KBM-7 (cell line): ENCODE measurements around the gene COPE.

Experiments
- DNase-seq: peaks from one replicate; pipeline ENCODE4 v3.0.0-alpha.2; 2015
- in situ Hi-C: fragments of 300-500 bp; cut with MboI; formaldehyde crosslinking; loops from 2 replicates; pipeline ENCODE4 v1.14.3; 2020; ENCODE audit warnings: low sequenced_read_pairs, low pct_unique_long_range_greater_than_20kb, mixed read lengths

The COPE gene

DNA sequence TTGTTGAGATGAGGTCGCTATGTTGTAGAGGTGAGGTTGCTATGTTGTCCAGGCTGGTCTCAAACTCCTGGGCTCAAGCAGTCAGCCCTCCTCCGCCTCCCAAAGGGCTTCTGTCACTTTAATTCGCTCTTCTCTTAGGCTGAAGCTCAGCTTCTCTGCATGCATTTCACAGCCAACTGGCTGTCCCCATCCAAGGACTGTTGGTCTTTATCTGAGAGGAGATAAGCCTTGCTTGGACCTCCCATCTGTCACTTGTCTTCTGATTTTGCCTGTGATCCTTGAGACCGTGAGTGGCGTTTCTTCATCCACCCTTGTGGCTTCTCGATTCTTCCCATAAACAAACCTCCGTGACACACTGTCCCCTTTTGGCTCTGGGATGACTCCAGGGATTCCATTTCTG lies 47.6 kb downstream of the COPE start:
- in situ Hi-C loops, result loop anchor here (25.0 kb wide), 1 partner anchor 409 kb away; no protein-coding TSS in a partner anchor
- DNase-seq, result no peak

GRCh38 chr19:18870531-18871172 lies 48.5 kb downstream of the COPE start:
- in situ Hi-C loops, result loop anchor here (25.0 kb wide), 1 partner anchor 408 kb away; no protein-coding TSS in a partner anchor
- no peak for DNase-seq

DNA sequence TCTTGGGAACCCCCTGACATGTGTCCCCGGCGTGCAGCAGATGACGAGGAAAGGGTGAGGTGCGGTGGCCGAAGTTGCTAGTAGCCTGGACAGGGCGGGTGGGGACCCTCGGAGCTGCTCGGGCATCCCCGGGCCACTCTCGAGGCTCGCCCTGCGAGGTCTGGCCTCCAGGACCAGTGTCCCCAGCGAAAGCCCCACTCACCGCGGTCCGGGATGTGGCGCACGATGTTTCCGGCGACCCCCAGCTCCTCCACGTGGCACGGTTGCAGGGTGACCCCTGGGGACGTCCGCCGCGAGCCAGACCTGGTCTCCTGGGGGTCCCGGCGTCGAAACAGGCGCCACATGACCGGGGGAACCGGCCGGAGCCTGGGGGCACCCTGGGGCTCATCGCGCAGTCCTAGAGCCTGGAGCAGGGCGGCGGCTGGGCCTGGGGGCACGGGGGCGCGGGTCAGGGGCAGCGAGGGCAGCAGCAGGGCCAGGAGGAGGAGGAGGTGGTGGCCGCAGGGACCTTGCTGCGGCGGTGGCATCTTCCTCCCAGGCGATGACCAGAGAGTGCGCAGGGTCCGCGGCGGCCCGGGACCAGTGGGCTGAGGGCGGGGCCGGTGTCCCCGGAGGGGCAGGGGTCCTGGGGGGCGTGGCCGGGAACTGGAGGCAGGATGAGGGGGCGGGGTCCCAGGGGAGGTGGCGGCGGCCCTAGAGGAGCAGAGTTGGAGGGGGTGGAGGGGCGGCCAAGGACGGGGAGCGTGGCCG lies 49.2 kb downstream of the COPE start:
- in situ Hi-C loops, result loop anchor here (25.0 kb wide), 1 partner anchor 408 kb away; no protein-coding TSS in a partner anchor
- DNase-seq, result no peak

DNA sequence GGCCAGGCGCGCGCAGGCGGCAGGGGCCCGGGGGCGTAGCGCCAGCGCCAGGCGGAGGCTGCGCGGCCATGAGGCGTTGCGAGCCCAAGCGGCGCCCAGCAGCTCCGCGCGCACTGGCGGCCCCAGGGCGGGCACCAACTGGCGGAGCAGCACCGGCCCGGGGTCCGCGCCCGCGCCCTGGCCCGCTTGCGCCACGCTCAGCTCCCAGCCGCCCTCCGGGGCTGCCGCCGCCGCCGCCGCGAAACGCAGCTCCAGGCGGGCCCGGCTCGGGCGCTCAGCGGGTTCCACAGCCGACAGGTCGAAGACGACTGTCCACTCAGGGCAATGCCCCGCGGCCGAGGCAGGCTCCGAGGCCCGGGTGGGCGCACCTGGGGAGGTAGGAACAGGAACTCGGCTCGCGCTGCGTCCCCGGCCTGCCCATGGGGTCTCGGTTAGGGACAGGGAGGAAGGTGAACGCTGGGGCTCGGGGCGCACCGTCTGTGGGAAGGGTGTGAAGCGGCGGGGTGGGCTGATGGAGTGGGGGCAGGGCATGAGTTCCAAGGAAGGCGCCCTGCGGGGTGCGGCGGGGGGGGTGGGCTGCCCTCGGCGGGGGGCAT lies 50.1 kb downstream of the COPE start:
- in situ Hi-C loops, result loop anchor here (25.0 kb wide), 1 partner anchor 407 kb away; no protein-coding TSS in a partner anchor
- no peak for DNase-seq

- in situ Hi-C loops, result loop anchor here (25.0 kb wide), 1 partner anchor 406 kb away; no protein-coding TSS in a partner anchor
- DNase-seq, result no peak
Measured at GRCh38 chr19:18868380-18869022, 50.7 kb downstream of the COPE start.

DNA sequence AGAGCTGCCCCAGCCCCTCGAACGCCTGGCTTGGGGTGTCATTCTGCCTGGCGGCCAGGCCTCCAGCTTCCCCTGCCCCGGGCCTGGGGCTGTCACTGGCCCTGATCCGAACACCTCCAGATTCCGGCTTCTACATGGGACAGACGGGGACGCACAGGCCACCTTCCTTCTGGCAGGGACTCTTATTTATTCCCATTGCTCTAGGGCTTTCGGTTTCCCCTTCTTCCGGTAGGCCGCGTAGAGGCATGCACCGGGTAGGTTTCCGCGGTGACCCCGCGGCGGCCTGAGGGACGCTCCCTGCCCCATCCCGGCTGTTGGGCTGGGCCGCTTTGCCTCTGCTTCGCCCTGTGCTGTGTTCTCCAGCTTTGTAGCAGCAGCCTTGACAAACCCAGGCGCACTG lies 51.4 kb downstream of the COPE start:
- no peak for DNase-seq
- in situ Hi-C loops, result loop anchor here (25.0 kb wide), 1 partner anchor 405 kb away; no protein-coding TSS in a partner anchor

DNA sequence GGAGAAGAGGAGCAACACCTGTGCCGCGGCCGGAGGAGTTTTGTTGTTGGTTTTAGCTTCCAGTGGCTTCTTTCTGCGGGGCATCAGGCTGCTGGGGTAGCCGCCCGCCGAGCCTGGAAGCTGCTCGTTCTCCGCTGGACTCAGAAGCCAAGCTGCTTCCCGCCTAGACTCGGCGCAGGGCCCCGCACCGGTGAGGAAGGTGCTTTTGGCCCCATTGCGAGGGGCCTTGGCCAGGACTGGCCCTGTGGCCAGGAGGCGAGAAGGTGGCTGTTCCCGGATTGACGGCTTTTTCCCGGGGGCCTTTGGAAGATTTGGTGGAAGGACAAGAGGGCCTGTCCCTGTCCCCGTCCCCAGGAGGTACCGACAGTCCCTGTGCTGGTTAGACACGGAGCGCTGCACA lies 52.0 kb downstream of the COPE start:
- no peak for DNase-seq
- in situ Hi-C loops, result loop anchor here (25.0 kb wide), 1 partner anchor 405 kb away; no protein-coding TSS in a partner anchor

GRCh38 chr19:18866800-18867123 lies 52.4 kb downstream of the COPE start:
- no peak for DNase-seq
- in situ Hi-C loops, result loop anchor here (25.0 kb wide), 1 partner anchor 404 kb away; no protein-coding TSS in a partner anchor

GRCh38 chr19:18865973-18866799 lies 53.0 kb downstream of the COPE start:
- in situ Hi-C loops, result loop anchor here (25.0 kb wide), 1 partner anchor 404 kb away; no protein-coding TSS in a partner anchor
- peak; percentile 78 for DNase-seq

- no peak for DNase-seq
- in situ Hi-C loops, result loop anchor here (25.0 kb wide), 1 partner anchor 403 kb away; no protein-coding TSS in a partner anchor
Measured at GRCh38 chr19:18865106-18865972, 53.8 kb downstream of the COPE start.

DNA sequence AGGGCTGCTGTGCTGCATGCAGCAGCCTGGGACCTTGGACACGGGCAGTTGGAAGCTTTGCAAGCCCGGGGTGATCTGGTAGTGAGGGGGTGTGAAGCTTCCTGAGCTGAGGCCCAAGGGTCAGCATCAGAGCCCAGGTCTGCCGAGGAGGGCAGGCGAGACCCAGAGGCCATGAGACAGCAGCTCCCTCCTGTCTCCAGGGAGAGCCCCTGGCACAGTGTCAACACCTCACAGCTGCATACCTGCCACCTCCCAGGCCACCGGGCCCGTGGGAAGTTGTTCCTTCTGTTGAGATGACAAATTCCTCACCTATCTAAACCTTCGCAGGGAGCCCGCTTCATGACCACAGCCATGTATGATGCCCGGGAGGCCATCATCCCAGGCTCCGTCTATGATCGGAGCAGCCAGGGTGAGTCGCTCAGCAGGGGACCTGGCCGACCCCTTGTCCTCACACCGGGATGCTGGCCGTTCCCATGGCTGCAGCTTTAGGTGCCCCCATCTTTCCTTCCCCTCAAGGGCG lies 55.3 kb downstream of the COPE start:
- in situ Hi-C loops, result loop anchor here (25.0 kb wide), 1 partner anchor 402 kb away; no protein-coding TSS in a partner anchor

GRCh38 chr19:18862976-18863842 lies 56.0 kb downstream of the COPE start:
- in situ Hi-C loops, result loop anchor here (25.0 kb wide), 1 partner anchor 401 kb away; no protein-coding TSS in a partner anchor

More for the DNA sequence above, 55.3 kb downstream of the COPE start:
- no peak for DNase-seq

GRCh38 chr19:18861917-18862316 lies 57.3 kb downstream of the COPE start:
- DNase-seq, result no peak
- in situ Hi-C loops, result loop anchor here (25.0 kb wide), 1 partner anchor 400 kb away; no protein-coding TSS in a partner anchor

More at GRCh38 chr19:18862976-18863842, 56.0 kb downstream of the COPE start:
- no peak for DNase-seq

DNA sequence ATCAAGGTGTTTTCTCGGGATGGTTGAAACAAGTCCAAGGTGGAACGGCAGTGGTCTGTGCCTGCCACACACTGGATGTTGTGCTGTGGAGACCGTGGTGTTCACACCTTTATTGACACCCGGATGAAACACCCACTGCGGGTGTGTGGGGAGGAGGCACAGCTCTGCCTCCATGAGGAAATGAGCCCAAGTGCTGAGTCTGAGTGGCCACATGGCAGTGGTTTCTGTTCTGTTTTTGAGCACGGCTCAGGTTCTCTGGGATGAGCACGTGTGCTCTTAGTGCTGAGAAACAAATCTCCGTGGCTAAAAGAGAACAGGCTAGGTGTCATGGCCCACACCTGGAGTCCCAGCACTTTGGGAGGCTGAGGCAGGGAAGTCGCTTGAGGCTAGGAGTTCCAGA lies 58.0 kb downstream of the COPE start:
- no peak for DNase-seq
- in situ Hi-C loops, result loop anchor here (25.0 kb wide), 1 partner anchor 399 kb away; no protein-coding TSS in a partner anchor

GRCh38 chr19:18860725-18861124 lies 58.5 kb downstream of the COPE start:
- in situ Hi-C loops, result loop anchor here (25.0 kb wide), 1 partner anchor 398 kb away; no protein-coding TSS in a partner anchor
- DNase-seq, result no peak

- in situ Hi-C loops, result loop anchor here (25.0 kb wide), 1 partner anchor 398 kb away; no protein-coding TSS in a partner anchor
- no peak for DNase-seq
Measured at GRCh38 chr19:18860302-18860700, 58.9 kb downstream of the COPE start.
